Right atrium auricular region (tissue), 2 donors: ENCODE data around the gene VTCN1. TPM values are rescaled to one million over a fixed set of nuclear protein-coding genes. Genes with fewer than 3 reads are reported as not detected.

ENCODE experiments used
- DNase-seq: peaks from one replicate; pipeline ENCODE4 v3.0.0-alpha.2; 2019; ENCODE audit warnings: low spot score
- H3K27ac ChIP-seq, 2 donors: fragments of 200-600 bp; sonication (generic); 1 replicate in 1 of 2; 2 replicates in 1 of 2; pipeline ENCODE4 v1.5.1; 2016 to 2019
- H3K27me3 ChIP-seq, 2 donors: fragments of 200-600 bp; sonication (generic); one replicate each; pipeline versions ENCODE4 v1.5.1 to v1.6.0; 2017 to 2019
- H3K36me3 ChIP-seq: fragments of 200-600 bp; sonication (generic); one replicate; pipeline ENCODE4 v1.5.1; 2016
- H3K4me1 ChIP-seq, 2 donors: fragments of 200-600 bp; sonication (generic); one replicate each; pipeline versions ENCODE4 v1.5.1 to v1.6.0; 2017 to 2019
- H3K4me3 ChIP-seq, 2 donors: fragments of 200-600 bp; sonication (generic); 1 replicate in 1 of 2; 2 replicates in 1 of 2; pipeline ENCODE4 v1.5.1; 2017 to 2019; ENCODE audit warnings: mild to moderate bottlenecking in 1 of 2, moderate library complexity in 1 of 2
- H3K9me3 ChIP-seq, 2 donors: fragments of 200-600 bp; sonication (generic); one replicate each; pipeline ENCODE4 v1.5.1; 2019
- CTCF ChIP-seq, 2 donors: fragments of 200-600 bp; sonication (generic); IDR thresholded peaks; one replicate each; pipeline ENCODE4 v1.5.1; 2019; ENCODE audit warnings: antibody characterized with exemption in 2 of 2
- total RNA-seq, 2 donors: library from RNA; depleted of rRNA; stranded (reverse); fragments of >200 nt; gene quantifications; one replicate each; pipeline ENCODE4 v1.1.0, GENCODE V29; 2016

VTCN1 gene
- total RNA-seq, 2 donors from 2014 or later = not detected

GRCh38 chr1:117117697-117118096, 93.0 kb downstream of the VTCN1 start:
- Histone ChIP-seq H3K27ac (peak overlapping the region in 1 of 2 donors; percentile 29), H3K36me3 (peaks cover 25% of the 10 kb centered on the region), H3K9me3 (no peaks in the 10 kb centered on the region), H3K27me3 (no peaks in the 10 kb centered on the region), H3K4me3 (no peak overlapping the region), H3K4me1 (peaks cover 0 to 25% of the 10 kb centered on the region in 2 donors)
- DNase-seq = no peak
- TF ChIP-seq CTCF (IDR thresholded peaks at IDR 0.05) = no peak

GRCh38 chr1:117116784-117117130, 94.0 kb downstream of the VTCN1 start:
- Histone ChIP-seq H3K36me3 (peaks cover 33% of the 10 kb centered on the region), H3K27me3 (no peaks in the 10 kb centered on the region), H3K4me1 (peaks cover 0 to 19% of the 10 kb centered on the region in 2 donors), H3K27ac (no peak overlapping the region), H3K4me3 (no peak overlapping the region), H3K9me3 (no peaks in the 10 kb centered on the region)
- DNase-seq = no peak
- no peak for TF ChIP-seq CTCF (IDR thresholded peaks at IDR 0.05)

GRCh38 chr1:117116090-117116783, 94.5 kb downstream of the VTCN1 start:
- no peak for TF ChIP-seq CTCF (IDR thresholded peaks at IDR 0.05)
- Histone ChIP-seq H3K4me1 (peaks cover 0 to 19% of the 10 kb centered on the region in 2 donors), H3K4me3 (no peak overlapping the region), H3K27me3 (no peaks in the 10 kb centered on the region), H3K27ac (no peak overlapping the region), H3K36me3 (peaks cover 33% of the 10 kb centered on the region), H3K9me3 (no peaks in the 10 kb centered on the region)
- no peak for DNase-seq

GRCh38 chr1:117114877-117115276, 95.8 kb downstream of the VTCN1 start:
- Histone ChIP-seq H3K4me1 (peaks cover 0 to 6% of the 10 kb centered on the region in 2 donors), H3K27ac (no peak overlapping the region), H3K36me3 (peaks cover 38% of the 10 kb centered on the region), H3K4me3 (no peak overlapping the region), H3K27me3 (no peaks in the 10 kb centered on the region), H3K9me3 (no peaks in the 10 kb centered on the region)
- no peak for TF ChIP-seq CTCF (IDR thresholded peaks at IDR 0.05)
- no peak for DNase-seq

- Histone ChIP-seq H3K27me3 (no peaks in the 10 kb centered on the region), H3K4me3 (no peak overlapping the region), H3K36me3 (peaks cover 40% of the 10 kb centered on the region), H3K9me3 (no peaks in the 10 kb centered on the region), H3K4me1 (peaks cover 0 to 6% of the 10 kb centered on the region in 2 donors), H3K27ac (no peak overlapping the region)
- no peak for DNase-seq
- TF ChIP-seq CTCF (IDR thresholded peaks at IDR 0.05) = no peak
These were observed 97.5 kb downstream of the VTCN1 start for GRCh38 chr1:117113199-117113598.
